HFFc6 (cell line): ENCODE results near the gene PRKG1. TPM values are rescaled to one million over a fixed set of nuclear protein-coding genes. Genes with fewer than 3 reads are reported as not detected.

Source experiments
- DNase-seq: peaks from one replicate; pipeline ENCODE4 v3.0.0-alpha.2; 2018
- H3K27ac Mint-ChIP-seq: 2 replicates; pipeline ENCODE4 v1.8.0; 2020; ENCODE audit warnings: mild to moderate bottlenecking, mixed read lengths
- H3K27me3 Mint-ChIP-seq: 2 replicates; pipeline ENCODE4 v1.8.0; 2021; ENCODE audit warnings: mild to moderate bottlenecking, moderate library complexity, mixed read lengths; ENCODE audit not compliant: insufficient read depth
- H3K36me3 Mint-ChIP-seq: 2 replicates; pipeline ENCODE4 v1.8.0; 2021; ENCODE audit warnings: low read depth, mixed read lengths
- H3K4me1 Mint-ChIP-seq: 2 replicates; pipeline ENCODE4 v1.8.0; 2020; ENCODE audit warnings: low read depth, mixed read lengths
- H3K4me3 Mint-ChIP-seq: 2 replicates; pipeline ENCODE4 v1.8.0; 2020; ENCODE audit warnings: mild to moderate bottlenecking, moderate library complexity, mixed read lengths
- H3K9me3 Mint-ChIP-seq: 2 replicates; pipeline ENCODE4 v1.8.0; 2020; ENCODE audit warnings: mild to moderate bottlenecking, mixed read lengths
- CTCF ChIP-seq: fragments of 200-600 bp; sonication (generic); IDR thresholded peaks from 2 replicates; pipeline ENCODE4 v1.5.0; 2021; ENCODE audit warnings: antibody characterized with exemption, mild to moderate bottlenecking
- total RNA-seq, 6 experiments: library from RNA; stranded (reverse); fragmentation: NEBNext Ultra II Directional; extraction: Animal tissue kit (Norgen Biotek cat#: 25700); gene quantifications; 2 replicates in 1 of 6; 3 replicates in 5 of 6; pipeline ENCODE4 v1.2.3, GENCODE V29; 2021

Gene PRKG1
- total RNA-seq, 6 experiments from 2014 or later: 9.3 to 10.1 (median 9.8) TPM

GRCh38 chr10:51419196-51420093 is 345.2 kb downstream of the PRKG1 start:
- H3K27ac Mint-ChIP-seq: no peak overlapping the region
- H3K9me3 Mint-ChIP-seq: no peaks in the 10 kb centered on the region
- H3K36me3 Mint-ChIP-seq: no peaks in the 10 kb centered on the region
- DNase-seq: no peak
- peaks cover 17% of the 10 kb centered on the region for H3K4me1 Mint-ChIP-seq
- no peak overlapping the region for H3K4me3 Mint-ChIP-seq
- TF ChIP-seq CTCF: no peak
- peaks cover 4% of the 10 kb centered on the region for H3K27me3 Mint-ChIP-seq

GRCh38 chr10:51421853-51422252 is 347.6 kb downstream of the PRKG1 start:
- H3K27me3 Mint-ChIP-seq: peaks cover 4% of the 10 kb centered on the region
- TF ChIP-seq CTCF: no peak
- peaks cover 17% of the 10 kb centered on the region for H3K4me1 Mint-ChIP-seq
- no peaks in the 10 kb centered on the region for H3K9me3 Mint-ChIP-seq
- no peaks in the 10 kb centered on the region for H3K36me3 Mint-ChIP-seq
- H3K4me3 Mint-ChIP-seq: no peak overlapping the region
- H3K27ac Mint-ChIP-seq: no peak overlapping the region
- no peak for DNase-seq

GRCh38 chr10:51422311-51423120 is 348.2 kb downstream of the PRKG1 start:
- Mint-ChIP-seq H3K4me3 (peak overlapping the region; percentile 32; the same call in 1 of the 2 replicates), H3K4me1 (peaks cover 17% of the 10 kb centered on the region), H3K36me3 (no peaks in the 10 kb centered on the region), H3K27me3 (peaks cover 6% of the 10 kb centered on the region), H3K27ac (peak overlapping the region; percentile 10; the same call in 1 of the 2 replicates), H3K9me3 (no peaks in the 10 kb centered on the region)
- peak; percentile 90 for TF ChIP-seq CTCF
- DNase-seq: peak; percentile 46

DNA sequence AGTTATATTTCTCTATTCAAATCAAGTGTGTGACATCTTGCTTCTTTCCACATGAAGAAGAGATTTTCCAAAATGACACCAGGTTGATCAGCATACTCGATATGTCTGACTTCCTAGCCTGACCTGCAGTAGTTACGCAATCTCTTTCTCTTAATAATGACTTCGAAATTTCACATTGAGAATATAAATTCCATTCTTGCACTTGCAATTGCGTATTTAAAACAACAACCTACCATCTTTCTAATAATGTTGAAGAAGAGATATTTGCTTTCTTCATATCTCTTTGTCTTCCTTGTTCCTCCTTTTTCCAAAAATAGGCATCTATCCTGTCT is 348.8 kb downstream of the PRKG1 start:
- peaks cover 17% of the 10 kb centered on the region for H3K4me1 Mint-ChIP-seq
- peaks cover 6% of the 10 kb centered on the region; the same call in 1 of the 2 replicates for H3K27me3 Mint-ChIP-seq
- no peaks in the 10 kb centered on the region for H3K36me3 Mint-ChIP-seq
- no peak overlapping the region for H3K27ac Mint-ChIP-seq
- no peak for DNase-seq
- no peak for TF ChIP-seq CTCF
- no peak overlapping the region for H3K4me3 Mint-ChIP-seq
- H3K9me3 Mint-ChIP-seq: no peaks in the 10 kb centered on the region

GRCh38 chr10:51425431-51425830 is 351.1 kb downstream of the PRKG1 start:
- no peak overlapping the region for H3K27ac Mint-ChIP-seq
- no peak for DNase-seq
- H3K4me3 Mint-ChIP-seq: no peak overlapping the region
- no peak for TF ChIP-seq CTCF
- H3K36me3 Mint-ChIP-seq: no peaks in the 10 kb centered on the region
- H3K4me1 Mint-ChIP-seq: peaks cover 17% of the 10 kb centered on the region
- no peaks in the 10 kb centered on the region for H3K9me3 Mint-ChIP-seq
- peaks cover 4% of the 10 kb centered on the region; the same call in 1 of the 2 replicates for H3K27me3 Mint-ChIP-seq
